ENCODE results near the gene FBXO21.
"Not testable (repeated sequence)": the region's sequence is repeated elsewhere in the genome, so short reads cannot be mapped to it uniquely, and the experiment has no call there.

FBXO21 gene

GRCh38 chr12:117190210-117190781, at the start of gene FBXO21:
Gene FBXO21 (minus strand): TSS chr12:117190470. CDS start chr12:117190456, 14 bp downstream.
- DNase-seq: peak; percentile 84

DNA sequence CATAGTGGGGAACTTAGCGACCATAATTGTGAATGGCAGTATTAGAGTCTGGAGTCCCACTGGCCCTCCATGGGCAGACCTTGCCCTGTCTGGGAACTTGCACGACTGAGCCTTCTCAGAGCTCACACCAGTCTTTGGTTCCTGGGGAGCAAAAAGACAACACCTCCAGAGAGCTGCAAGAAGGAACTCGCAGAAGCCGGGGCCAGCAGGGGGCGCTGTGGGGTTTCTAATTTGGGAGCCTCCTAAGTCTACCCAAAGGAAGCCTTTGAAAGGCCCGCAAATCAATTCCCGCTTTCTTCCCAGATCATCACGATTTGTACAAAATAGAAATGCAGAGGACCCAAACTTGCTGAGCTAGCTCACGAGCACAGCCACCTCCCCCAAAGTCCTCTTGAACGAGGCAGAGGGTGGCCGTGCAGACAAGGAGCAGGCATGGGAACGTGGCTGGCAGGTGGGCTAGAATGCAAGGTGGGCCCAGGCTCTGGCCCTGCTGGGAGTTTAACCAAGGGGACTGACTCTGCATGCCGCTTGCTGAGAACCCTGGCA, 46.3 kb upstream of the FBXO21 start:
- DNase-seq: peak; percentile 47

DNA sequence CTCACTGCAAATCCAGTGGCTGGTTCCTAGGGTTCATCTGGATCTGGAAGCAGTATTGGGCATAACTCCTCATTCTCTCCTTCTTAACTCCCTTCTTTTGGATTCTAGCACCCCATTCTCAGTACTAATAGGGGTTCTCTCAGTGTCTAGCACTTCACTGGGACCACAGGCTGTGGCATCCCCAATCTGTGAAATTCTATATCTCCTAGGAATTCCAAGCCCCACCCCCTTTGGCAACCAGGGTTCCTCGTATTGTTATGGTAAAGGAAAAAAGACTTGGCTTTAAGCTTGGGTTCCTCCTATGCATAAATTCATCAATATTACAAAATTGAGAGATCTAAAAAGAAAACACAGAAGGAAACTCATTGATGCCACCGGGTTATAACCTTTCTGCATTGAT, 45.0 kb upstream of the FBXO21 start:
- DNase-seq: no peak

GRCh38 chr12:117234441-117234840, 44.2 kb upstream of the FBXO21 start:
- no peak for DNase-seq

GRCh38 chr12:117231750-117232149, 41.5 kb upstream of the FBXO21 start:
- no peak for DNase-seq

DNA sequence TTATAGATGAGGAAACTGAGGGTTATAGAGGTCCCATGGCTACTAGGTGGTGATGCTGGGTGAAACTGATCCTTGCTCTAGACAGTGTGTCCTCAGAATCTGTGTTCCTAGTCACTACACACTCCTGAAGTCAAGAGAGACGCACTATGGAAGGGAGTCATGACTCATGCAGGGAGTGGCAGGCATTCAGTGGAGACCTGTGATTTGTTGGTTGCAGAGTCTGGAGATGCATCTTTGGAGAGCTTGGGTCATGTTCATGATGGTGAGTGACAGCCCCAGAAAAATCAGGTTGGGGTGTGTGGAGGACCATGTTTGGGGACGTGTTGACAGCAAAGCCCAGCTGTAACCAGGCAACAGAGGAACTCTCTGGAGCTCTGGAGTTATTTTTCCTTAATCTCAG, 38.0 kb upstream of the FBXO21 start:
- no peak for DNase-seq

GRCh38 chr12:117227000-117227653, 36.9 kb upstream of the FBXO21 start:
- no peak for DNase-seq

DNA sequence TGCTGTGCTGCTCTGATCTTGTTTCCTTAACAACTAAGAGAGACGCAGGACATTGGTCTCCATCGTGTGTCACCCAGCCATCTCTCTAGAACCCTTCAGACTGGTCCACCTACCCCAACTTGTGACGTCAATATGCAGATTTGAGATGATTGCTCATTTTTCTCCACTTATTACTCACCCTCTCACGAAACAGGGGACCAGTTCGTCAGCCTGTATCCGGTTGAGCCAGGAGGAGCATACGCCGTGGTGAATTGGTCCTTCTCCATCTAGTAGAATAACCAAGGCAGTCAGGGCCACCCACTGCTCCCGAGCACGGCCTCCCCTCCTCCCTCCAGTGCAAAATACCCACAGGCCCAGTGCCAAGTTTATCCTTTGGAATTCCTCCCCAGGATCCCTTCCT, 36.2 kb upstream of the FBXO21 start:
- DNase-seq: no peak

DNA sequence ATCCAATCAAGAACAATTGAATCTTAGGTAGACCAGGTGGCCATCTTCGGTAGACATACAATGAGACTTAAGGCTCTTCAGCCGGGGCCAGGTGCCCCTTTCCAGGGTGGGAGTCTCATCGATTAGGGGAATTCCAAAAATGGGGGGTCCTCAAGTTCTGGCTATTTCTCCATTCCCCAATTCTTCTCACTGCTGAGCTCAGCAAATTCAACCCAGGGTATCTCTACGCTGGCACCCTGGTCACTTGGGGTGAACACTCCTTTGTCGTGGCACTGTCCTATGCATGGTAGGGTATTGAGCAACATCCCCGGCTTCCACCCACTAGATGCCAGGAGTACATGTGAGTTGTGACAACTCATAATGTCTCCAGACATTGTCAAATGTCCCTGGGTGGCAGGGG, 34.9 kb upstream of the FBXO21 start:
- DNase-seq: no peak

- DNase-seq: not testable (repeated sequence)
Observed at GRCh38 chr12:117220947-117221346, 30.7 kb upstream of the FBXO21 start.

DNA sequence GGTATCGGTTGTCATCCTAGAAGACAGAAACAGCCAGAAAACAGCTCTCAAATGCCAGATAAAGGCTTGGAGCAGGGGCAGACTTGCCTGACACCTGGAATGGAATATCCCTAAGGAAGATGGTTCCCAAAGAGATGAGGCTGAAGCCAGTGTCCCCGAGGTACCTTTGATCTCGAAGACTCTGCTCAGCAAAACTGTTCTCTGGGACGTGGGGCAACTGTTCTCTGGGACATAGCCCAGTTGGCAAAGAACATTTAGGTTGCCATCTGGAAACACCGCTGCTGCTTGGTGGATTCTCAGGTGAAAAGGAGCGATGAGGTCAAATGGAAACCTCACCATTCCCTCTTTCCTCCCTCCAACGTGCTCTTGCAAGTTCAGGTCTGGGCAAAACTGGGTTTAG, 27.9 kb upstream of the FBXO21 start:
- DNase-seq: no peak

- no peak for DNase-seq
Observed at GRCh38 chr12:117216686-117217085, 26.4 kb upstream of the FBXO21 start.

DNA sequence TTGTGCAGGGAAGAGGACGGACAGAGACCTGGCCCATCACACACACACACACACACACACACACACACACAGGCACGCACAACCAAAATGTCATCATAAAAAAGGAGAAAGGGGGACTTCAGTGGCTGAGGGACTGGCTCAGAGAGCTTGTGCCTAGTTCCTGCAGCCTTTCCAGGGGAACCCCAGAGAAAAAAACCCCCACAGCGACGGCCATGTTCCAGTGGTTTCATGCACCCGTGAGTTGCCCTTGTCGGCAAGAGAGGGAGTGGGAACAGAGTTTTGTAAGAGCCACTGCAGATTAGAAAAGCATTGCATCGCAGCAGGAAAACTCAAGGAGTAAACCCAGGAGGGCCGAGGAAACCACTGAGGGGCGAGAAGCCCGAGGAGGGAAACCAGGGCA, 24.5 kb upstream of the FBXO21 start:
- DNase-seq: no peak

DNA sequence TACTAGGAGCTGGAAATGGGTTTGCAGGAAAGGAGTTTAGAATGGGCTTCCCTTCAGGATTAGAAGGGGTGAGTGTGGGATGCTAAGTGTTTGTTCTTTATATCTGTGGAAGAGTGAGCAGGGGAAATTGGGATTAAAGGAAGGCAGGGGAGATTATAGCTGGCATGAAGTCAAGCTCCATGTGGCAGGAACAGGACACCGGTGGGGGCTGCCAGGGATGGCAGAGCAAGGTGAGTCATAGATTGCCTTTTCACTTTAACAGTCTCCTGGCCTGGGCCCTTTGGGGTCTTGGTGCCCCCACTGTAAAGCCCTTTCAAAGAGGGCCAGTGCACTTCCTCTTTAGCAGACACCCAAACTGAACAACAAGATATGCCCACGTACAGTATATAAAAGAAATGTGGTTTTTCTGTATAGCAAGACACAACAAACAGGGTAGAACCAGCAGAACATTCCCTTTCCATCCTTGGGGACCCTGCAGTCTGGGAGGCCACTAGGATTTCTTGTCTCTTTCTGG, 23.1 kb upstream of the FBXO21 start:
- no peak for DNase-seq

GRCh38 chr12:117212563-117213190, 22.4 kb upstream of the FBXO21 start:
- peak; percentile 51 for DNase-seq

DNA sequence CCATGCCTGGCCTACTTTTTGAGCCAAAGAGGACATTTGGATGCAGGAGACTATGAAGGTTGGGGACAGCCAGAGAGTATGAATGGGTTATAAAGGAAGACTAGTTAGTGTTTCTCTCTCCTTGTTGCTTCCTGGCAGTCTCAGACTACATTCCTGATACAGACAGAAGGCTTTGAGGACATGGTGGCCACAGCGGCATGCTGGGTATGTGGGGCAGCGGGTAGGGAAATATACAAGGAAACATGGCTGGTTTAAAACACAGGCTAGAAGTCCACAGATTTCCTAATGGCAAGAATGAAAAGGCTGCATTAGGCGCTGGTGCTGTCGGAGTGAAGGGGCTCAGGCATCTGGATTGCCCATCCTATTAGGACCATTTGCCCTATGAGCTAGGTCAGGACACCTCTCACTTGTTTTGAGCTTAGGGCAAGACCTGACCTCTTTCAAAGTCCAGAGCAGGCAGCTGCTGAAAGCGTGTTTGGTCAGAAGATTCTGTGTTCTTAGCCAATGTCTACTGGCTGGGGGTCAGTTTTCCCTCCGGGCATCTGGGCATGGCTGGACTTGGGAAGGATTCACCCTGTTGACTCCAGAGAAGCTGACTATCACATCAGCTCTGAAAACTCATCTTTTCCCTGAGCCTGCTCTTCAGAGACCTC, 20.1 kb upstream of the FBXO21 start:
- no peak for DNase-seq

GRCh38 chr12:117209626-117210025, 19.4 kb upstream of the FBXO21 start:
- no peak for DNase-seq

- DNase-seq: no peak
Observed at GRCh38 chr12:117208811-117209455, 18.7 kb upstream of the FBXO21 start.

GRCh38 chr12:117208206-117208605, 17.9 kb upstream of the FBXO21 start:
- no peak for DNase-seq

GRCh38 chr12:117207675-117208074, 17.4 kb upstream of the FBXO21 start:
- DNase-seq: no peak

DNA sequence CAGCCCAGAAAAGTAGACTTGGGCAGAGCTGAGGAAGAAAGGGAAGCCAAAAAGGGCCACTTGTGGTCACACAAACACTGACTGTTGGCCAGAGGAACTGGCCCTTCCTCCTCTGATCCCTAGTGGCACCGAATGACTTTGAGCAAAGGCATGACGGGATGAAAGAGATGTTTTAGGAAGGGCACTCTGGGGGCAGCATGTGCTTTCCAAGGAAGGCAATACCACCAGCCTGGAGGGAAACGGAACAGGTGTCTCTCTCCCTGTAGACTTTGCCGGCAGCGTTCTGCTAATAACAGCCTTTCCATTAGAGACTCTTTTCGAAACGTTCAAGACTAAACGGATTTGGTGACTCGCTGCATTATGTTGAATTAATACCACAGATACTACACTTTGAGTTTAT, 12.3 kb upstream of the FBXO21 start:
- no peak for DNase-seq

DNA sequence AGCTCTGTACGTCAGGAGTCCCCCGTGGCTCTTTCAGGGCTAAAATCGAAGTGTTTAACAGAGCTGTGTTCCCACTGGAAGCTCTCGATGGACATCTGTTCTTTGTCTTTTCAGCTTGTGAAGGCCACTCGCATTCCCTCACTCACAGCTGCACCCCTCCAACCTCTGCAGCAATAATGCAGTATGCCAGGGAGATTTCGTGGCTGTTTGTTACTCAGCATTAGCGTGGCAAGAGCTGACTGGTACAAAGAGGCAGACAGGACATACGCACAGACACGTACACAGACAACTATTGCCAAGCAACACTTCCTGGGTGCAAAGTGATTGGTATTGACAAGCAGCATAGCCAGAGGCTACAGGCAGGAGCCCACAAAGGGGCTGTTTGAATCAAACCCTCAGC, 11.8 kb upstream of the FBXO21 start:
- DNase-seq: no peak

Data from stimulated activated naive CD4-positive, alpha-beta T cell treated with Interleukin-2 at 50 U/mL for 16 hours (primary cell).